A549 (cell line): ENCODE measurements around the gene HAUS3. TPM values are rescaled to one million over a fixed set of nuclear protein-coding genes. Genes with fewer than 3 reads are reported as not detected.

Source experiments
- ATAC-seq, 2 experiments: fragments of 200-7000 bp in 1 of 2; fragments of >200 bp in 1 of 2; cut with Nextera tagmentation in 1 of 2; cut with Tn5 transposase in 1 of 2; 3 replicates each; pipeline versions ENCODE4 v1.8.0 to v1.9.1; 2018 to 2020; ENCODE audit warnings: mild to moderate bottlenecking in 1 of 2, moderate library complexity in 1 of 2
- CTCF ChIA-PET: fragments of 300-600 bp; sonication (Branson Sonifier 250); formaldehyde crosslinking; extraction: SDS; loops from one replicate; lab custom pipeline; 2021; ENCODE audit warnings: antibody characterized with exemption, inconsistent platforms; lab: Yijun Ruan, JAX
- POLR2A ChIA-PET: fragments of 350-600 bp; formaldehyde crosslinking; extraction: SDS; loops from one replicate; lab custom pipeline; 2021; ENCODE audit warnings: antibody characterized with exemption, inconsistent platforms; lab: Yijun Ruan, JAX
- DNase-seq, 2 experiments: peaks; one replicate each; pipeline versions ENCODE4 v3.0.0 to v3.0.0-alpha.2; 2011 to 2016; ENCODE audit warnings: low read depth in 1 of 2, low spot score in 1 of 2
- FAIRE-seq: peaks from 2 replicates; lab custom pipeline; 2011; peaks lifted over from hg19 to GRCh38; lab: Jason Lieb, UNC
- H3K27ac ChIP-seq, 2 experiments: fragments of >200 bp; sonication (Bioruptor Twin); formaldehyde crosslinking; 3 replicates each; pipeline ENCODE4 v1.5.1; 2016 to 2017
- H3K4me1 ChIP-seq: fragments of >200 bp; sonication (Bioruptor Twin); formaldehyde crosslinking; 3 replicates; pipeline ENCODE4 v1.6.1; 2016
- H3K4me2 ChIP-seq: fragments of >200 bp; sonication (Bioruptor Twin); formaldehyde crosslinking; 3 replicates; pipeline ENCODE4 v1.6.1; 2016
- H3K4me3 ChIP-seq: fragments of >200 bp; sonication (Bioruptor Twin); formaldehyde crosslinking; 3 replicates; pipeline ENCODE4 v1.5.1; 2016
- H3K9me3 ChIP-seq: fragments of >200 bp; sonication (Bioruptor Twin); formaldehyde crosslinking; 3 replicates; pipeline ENCODE4 v1.6.1; 2016
- ATOH8 ChIP-seq: fragments of 250-450 bp; sonication (Bioruptor Pico); IDR thresholded peaks from 2 replicates; pipeline ENCODE4 v1.5.0; 2020; ENCODE audit warnings: low read depth, mild to moderate bottlenecking, moderate library complexity
- BHLHE40 ChIP-seq: IDR thresholded peaks from 2 replicates; pipeline ENCODE4 v1.6.1; 2012; ENCODE audit warnings: low read depth, low read length, inconsistent platforms
- ELK1 ChIP-seq: fragments of 150-350 bp; IDR thresholded peaks from 2 replicates; pipeline ENCODE4 v1.6.1; 2014; ENCODE audit warnings: low read depth, mild to moderate bottlenecking, low read length
- ESRRA ChIP-seq: fragments of 150-350 bp; IDR thresholded peaks from 2 replicates; pipeline ENCODE4 v1.6.1; 2014; ENCODE audit warnings: mild to moderate bottlenecking, low read length, borderline replicate concordance
- FOSB ChIP-seq: fragments of 250-450 bp; sonication (Bioruptor Pico); IDR thresholded peaks from 2 replicates; pipeline ENCODE4 v1.5.0; 2020; ENCODE audit warnings: mild to moderate bottlenecking, moderate library complexity
- FOSL2 ChIP-seq, 2 experiments: fragments of 450-650 bp in 1 of 2; fragments of >200 bp in 1 of 2; sonication (Bioruptor Twin) in 1 of 2; formaldehyde crosslinking; IDR thresholded peaks; 2 replicates each; pipeline versions ENCODE4 v1.5.0 to v1.6.1; 2016 to 2020; ENCODE audit warnings: mild to moderate bottlenecking in 1 of 2, moderate library complexity in 1 of 2
- HDAC2 ChIP-seq: fragments of 200-600 bp; sonication (generic); IDR thresholded peaks from 2 replicates; pipeline ENCODE4 v1.6.1; 2016
- HES2 ChIP-seq: fragments of >200 bp; sonication (Bioruptor Twin); formaldehyde crosslinking; IDR thresholded peaks from 2 replicates; pipeline ENCODE4 v1.6.1; 2016
- HMGXB4 ChIP-seq: fragments of 250-450 bp; sonication (Bioruptor Pico); IDR thresholded peaks from 2 replicates; pipeline ENCODE4 v1.5.0; 2021; ENCODE audit warnings: mild to moderate bottlenecking, moderate library complexity, borderline replicate concordance
- HOXB13 ChIP-seq: fragments of 250-450 bp; sonication (Bioruptor Pico); IDR thresholded peaks from 2 replicates; pipeline ENCODE4 v1.5.0; 2020; ENCODE audit warnings: low read depth, mild to moderate bottlenecking, moderate library complexity
- MAFK ChIP-seq: fragments of 450-650 bp; IDR thresholded peaks from 2 replicates; pipeline ENCODE4 v1.6.1; 2014; ENCODE audit not compliant: partially characterized antibody
- MAX ChIP-seq: IDR thresholded peaks from 2 replicates; pipeline ENCODE4 v1.6.1; 2012
- MAZ ChIP-seq: fragments of 150-350 bp; IDR thresholded peaks from 2 replicates; pipeline ENCODE4 v1.6.1; 2014; ENCODE audit warnings: antibody characterized with exemption, low read depth, low read length, borderline replicate concordance
- NFE2L2 ChIP-seq: fragments of 150-350 bp; conservative IDR thresholded peaks from 2 replicates; pipeline ENCODE4 v1.6.1; 2014; ENCODE audit warnings: low read length
- NR3C1 ChIP-seq: fragments of >200 bp; sonication (Bioruptor Twin); formaldehyde crosslinking; IDR thresholded peaks from 3 replicates; pipeline ENCODE4 v1.6.1; 2017
- PBX3 ChIP-seq: IDR thresholded peaks from 2 replicates; pipeline ENCODE4 v1.6.1; 2012
- PHF8 ChIP-seq: fragments of 200-600 bp; sonication (generic); IDR thresholded peaks from 2 replicates; pipeline ENCODE4 v1.6.1; 2016; ENCODE audit warnings: low read depth, mild to moderate bottlenecking, antibody characterized with exemption, moderate library complexity, borderline replicate concordance
- POLR2AphosphoS2 ChIP-seq: conservative IDR thresholded peaks from 2 replicates; pipeline ENCODE4 v1.6.1; 2012; ENCODE audit warnings: low read length, improper control_type of control experiment, inconsistent platforms
- RNF2 ChIP-seq: fragments of 200-600 bp; sonication (generic); IDR thresholded peaks from 2 replicates; pipeline ENCODE4 v1.6.1; 2016; ENCODE audit warnings: low read depth, mild to moderate bottlenecking, antibody characterized with exemption, moderate library complexity, borderline replicate concordance
- SMC3 ChIP-seq: fragments of >200 bp; sonication (Bioruptor Twin); formaldehyde crosslinking; IDR thresholded peaks from 3 replicates; pipeline ENCODE4 v1.6.1; 2018; ENCODE audit warnings: inconsistent platforms
- ZC3H11A ChIP-seq: fragments of 450-650 bp; IDR thresholded peaks from 2 replicates; pipeline ENCODE4 v1.6.1; 2014; ENCODE audit warnings: antibody characterized with exemption, mild to moderate bottlenecking
- ZFP36 ChIP-seq: fragments of 450-650 bp; IDR thresholded peaks from 2 replicates; pipeline ENCODE4 v1.6.1; 2014; ENCODE audit warnings: borderline replicate concordance; ENCODE audit not compliant: partially characterized antibody
- ZNF302 ChIP-seq: fragments of 250-450 bp; sonication (Bioruptor Pico); IDR thresholded peaks from 2 replicates; pipeline ENCODE4 v1.9.0; 2021; ENCODE audit warnings: inconsistent platforms, mild to moderate bottlenecking, moderate library complexity
- ZSCAN20 ChIP-seq: fragments of 250-450 bp; sonication (Bioruptor Pico); IDR thresholded peaks from 2 replicates; pipeline ENCODE4 v1.8.0; 2022; ENCODE audit warnings: mild to moderate bottlenecking, moderate library complexity
- WGBS: methylation state at CpG from one replicate; pipeline ENCODE4 v1.1.6; 2017; ENCODE audit errors: missing lambda C conversion rate; 5-methylcytosine and 5-hydroxymethylcytosine counted together
- polyA plus RNA-seq, 4 experiments: library from polyadenylated mRNA; depleted of rRNA in 3 of 4; stranded (reverse); fragments of >200 nt; fragmentation: RNase III in 1 of 4; extraction: RNeasy Plus Mini Kit Qiagen cat#74134 plus additional on column Dnase treatment in 1 of 4; gene quantifications; 2 replicates in 3 of 4; 3 replicates in 1 of 4; pipeline ENCODE4 v1.2.3, GENCODE V29; 2011 to 2017

Gene HAUS3
- polyA plus RNA-seq, 2 of the 4 experiments (the other 2 are of a cell fraction) = 7.7 to 10.6 TPM

GRCh38 chr4:2272026-2272827 lies 30.3 kb upstream of the HAUS3 start (continued):
- no peak for TF ChIP-seq ZNF302 (CRISPR knock-in tag)

GRCh38 chr4:2271279-2272025 lies 29.5 kb upstream of the HAUS3 start:
- no peak for TF ChIP-seq MAX
- no peak for TF ChIP-seq POLR2AphosphoS2
- TF ChIP-seq HMGXB4 (CRISPR knock-in tag) = no peak
- no peak for TF ChIP-seq PBX3
- no peak for TF ChIP-seq ESRRA
- TF ChIP-seq HES2 = no peak
- no peak for TF ChIP-seq HDAC2
- no peak for TF ChIP-seq ZSCAN20 (CRISPR knock-in tag)
- TF ChIP-seq HOXB13 = no peak
- no peak for TF ChIP-seq MAZ
- no peak for TF ChIP-seq RNF2
- TF ChIP-seq, all 56 proteins: peak for 0
- DNase-seq = no peak
- Histone ChIP-seq H3K4me3 (no peak overlapping the region), H3K9me3 (no peaks in the 10 kb centered on the region), H3K27ac (no peak overlapping the region), H3K4me1 (no peaks in the 10 kb centered on the region), H3K4me2 (no peak overlapping the region)
- ChIA-PET POLR2A (no interaction called here), CTCF (no interaction called here)
- no peak for FAIRE-seq
- WGBS = 63% methylated on average over 2 of the region's 27 CpGs
- no peak for ATAC-seq

- POLR2A ChIA-PET = no interaction called here
- ATAC-seq = no peak
These were observed 28.6 kb upstream of the HAUS3 start for GRCh38 chr4:2270341-2271165.

More at GRCh38 chr4:2270341-2271165, 28.6 kb upstream of the HAUS3 start:
- Histone ChIP-seq H3K27ac (no peak overlapping the region), H3K9me3 (no peaks in the 10 kb centered on the region), H3K4me2 (no peak overlapping the region), H3K4me3 (no peak overlapping the region), H3K4me1 (no peaks in the 10 kb centered on the region)
- TF ChIP-seq PHF8 (no peak), ZFP36 (no peak), ELK1 (no peak), BHLHE40 (no peak), MAFK (no peak), NR3C1 (no peak), FOSL2 (IDR thresholded peaks at IDR 0.05) (no peak), FOSL2 (CRISPR knock-in tag; IDR thresholded peaks at IDR 0.05) (no peak), ZNF302 (CRISPR knock-in tag) (no peak), ZC3H11A (no peak), FOSB (CRISPR knock-in tag) (no peak), NFE2L2 (no peak), ATOH8 (CRISPR knock-in tag) (no peak), SMC3 (no peak), HMGXB4 (CRISPR knock-in tag) (no peak)
- CTCF ChIA-PET = no interaction called here
- no peak for DNase-seq
- 92% methylated on average over 16 of the region's 34 CpGs for WGBS
- no peak for FAIRE-seq
